ENCODE measurements around the gene LMAN1L. TPM values are rescaled to one million over a fixed set of nuclear protein-coding genes. Genes with fewer than 3 reads are reported as not detected.

LMAN1L gene
- 1 to 10 TPM in 1 of 2 donors, under 1 TPM in 1; 0.27 to 1.1 TPM for total RNA-seq

DNA sequence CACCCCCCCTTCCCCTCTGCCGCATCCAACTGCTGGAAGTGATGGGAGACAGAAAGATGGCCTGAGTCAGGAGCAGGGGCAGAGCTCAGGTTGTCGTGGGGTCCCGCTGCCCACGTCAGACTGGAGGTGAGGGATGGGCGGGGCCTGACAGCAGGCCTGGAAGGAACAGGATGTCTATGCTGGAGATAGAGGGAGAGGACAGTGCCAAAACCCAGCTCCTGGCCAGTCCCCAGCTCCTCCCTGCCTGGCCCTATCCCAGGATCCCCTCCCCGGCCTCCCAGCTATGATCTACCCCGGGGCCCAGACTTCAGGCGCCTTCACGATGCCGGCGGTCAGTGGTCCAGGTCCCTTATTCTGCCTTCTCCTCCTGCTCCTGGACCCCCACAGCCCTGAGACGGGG lies at the start of gene LMAN1L:
LMAN1L (plus strand) TSS at position 303 of the 400 bp plus-strand sequence; CDS start at position 323, 20 bp downstream.
- no peaks in the 10 kb centered on the region for H3K9me3 Mint-ChIP-seq
- DNase-seq (ENCODE audit: low spot score in 2 of 2) (no peak), ATAC-seq (peak in 1 of 2 donors; percentile 20)
- no peaks in the 10 kb centered on the region for H3K36me3 Mint-ChIP-seq
- H3K27ac Mint-ChIP-seq = peak within 1 kb of the TSS in 1 of 2 donors; percentile 8

DNA sequence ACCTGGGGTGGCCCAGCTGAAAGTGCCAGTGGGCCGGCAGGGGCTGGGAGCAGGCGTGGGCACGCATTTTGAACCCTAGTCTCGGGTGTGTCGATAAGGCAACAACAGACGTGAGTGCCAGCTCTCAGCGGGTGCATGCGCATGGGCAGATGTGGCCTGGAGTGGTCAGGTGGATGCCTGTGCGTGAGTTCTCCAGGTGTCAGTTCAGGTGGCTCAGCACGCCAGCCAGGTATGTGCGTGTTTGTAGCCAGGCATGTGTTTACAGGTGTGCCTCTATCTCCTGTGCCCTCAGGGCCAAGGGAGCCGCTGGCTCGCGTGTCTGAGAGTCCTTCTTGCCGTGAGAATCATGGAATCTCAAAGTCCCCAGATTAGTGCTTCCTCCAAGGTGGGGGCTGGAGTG lies 49.2 kb upstream of the LMAN1L start:
- no peaks in the 10 kb centered on the region for H3K36me3 Mint-ChIP-seq
- no peak overlapping the region for H3K27ac Mint-ChIP-seq
- no peak for DNase-seq (ENCODE audit: low spot score in 2 of 2)
- ATAC-seq = no peak
- no peaks in the 10 kb centered on the region for H3K9me3 Mint-ChIP-seq

DNA sequence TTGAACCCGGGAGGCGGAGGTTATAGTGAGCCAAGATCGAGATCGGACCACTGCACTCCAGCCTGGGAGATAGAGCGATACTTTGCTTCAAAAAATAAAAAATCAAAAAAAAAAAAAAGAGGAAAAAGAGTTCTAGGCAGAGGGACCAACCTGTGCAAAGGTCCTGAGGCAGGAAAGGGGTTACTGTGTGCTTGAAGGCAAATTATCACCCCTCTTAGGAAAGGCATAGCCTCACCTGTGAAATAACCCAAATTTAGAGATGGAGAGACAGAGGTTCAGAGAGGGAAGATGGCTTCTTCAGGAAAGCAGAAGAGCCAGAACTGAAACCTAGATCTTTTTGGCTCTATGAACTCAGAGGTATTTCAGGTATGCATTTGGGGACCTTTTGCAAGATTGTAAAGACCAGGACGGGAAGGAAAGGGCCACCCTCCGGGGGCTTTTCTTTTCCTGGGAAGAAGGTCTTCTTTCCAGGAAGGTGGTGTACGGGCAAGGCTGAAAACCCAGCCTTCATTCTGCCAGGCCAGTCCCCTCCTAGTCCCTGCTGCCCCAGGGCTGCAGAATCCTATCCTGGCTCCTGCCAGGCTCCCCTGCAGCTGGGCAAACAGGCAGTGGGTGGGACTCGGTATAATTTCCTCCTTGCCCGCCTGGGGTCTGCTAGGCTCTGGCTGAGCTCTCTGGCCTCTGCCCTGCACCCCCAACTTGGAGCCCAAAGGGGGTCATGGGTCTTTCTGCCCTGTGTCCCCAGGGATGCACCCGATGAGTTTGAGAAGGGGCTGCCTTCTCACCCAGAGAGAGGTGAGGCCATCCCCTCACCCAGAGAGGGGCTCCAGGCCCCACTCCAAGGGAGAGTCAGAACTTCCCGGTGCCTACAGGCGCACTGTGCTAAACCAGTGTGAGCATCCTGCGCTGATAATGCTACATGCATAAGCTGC lies 45.2 kb upstream of the LMAN1L start:
- H3K36me3 Mint-ChIP-seq = no peaks in the 10 kb centered on the region
- DNase-seq (ENCODE audit: low spot score in 2 of 2) (no peak), ATAC-seq (no peak)
- H3K27ac Mint-ChIP-seq = no peak overlapping the region
- H3K9me3 Mint-ChIP-seq = no peaks in the 10 kb centered on the region

DNA sequence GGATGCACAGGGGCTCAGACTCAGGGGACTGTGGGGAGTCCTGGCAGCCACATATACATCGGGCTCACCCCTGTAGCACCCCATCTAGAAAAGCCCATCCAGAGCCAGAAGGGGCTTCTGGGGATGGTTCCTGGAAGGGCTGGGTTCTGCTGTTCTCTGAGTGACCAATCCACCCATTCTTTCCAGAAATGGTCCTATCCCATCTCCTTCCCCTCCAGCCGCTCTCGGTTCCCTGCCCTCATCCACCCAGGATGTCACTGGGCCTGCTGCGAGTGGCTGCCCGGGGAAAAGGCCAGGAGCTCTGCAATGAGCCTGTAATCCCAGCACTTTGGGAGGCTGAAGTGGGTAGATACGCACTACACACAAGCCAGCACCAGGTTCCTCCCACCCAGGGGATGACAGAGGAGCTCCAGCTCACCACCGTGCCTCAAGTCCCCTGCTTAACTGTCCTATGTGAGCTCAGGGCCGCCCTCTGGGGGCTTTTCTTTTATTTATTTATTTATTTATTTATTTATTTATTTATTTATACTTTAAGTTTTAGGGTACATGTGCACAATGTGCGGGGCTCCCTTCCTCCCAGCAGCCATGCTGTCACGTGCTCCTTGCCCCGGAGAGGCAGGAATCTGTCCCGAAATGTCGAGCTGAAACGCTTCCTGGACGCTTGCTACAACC lies 44.4 kb upstream of the LMAN1L start:
- no peaks in the 10 kb centered on the region for H3K36me3 Mint-ChIP-seq
- no peak overlapping the region for H3K27ac Mint-ChIP-seq
- DNase-seq (ENCODE audit: low spot score in 2 of 2) = no peak
- ATAC-seq = peak in 1 of 2 donors; percentile 6
- no peaks in the 10 kb centered on the region for H3K9me3 Mint-ChIP-seq

- H3K9me3 Mint-ChIP-seq = no peaks in the 10 kb centered on the region
- DNase-seq (ENCODE audit: low spot score in 2 of 2) (peak; percentile 63 to 69), ATAC-seq (peak; percentile 60 to 61)
- peak overlapping the region in 1 of 2 donors; percentile 15 for H3K27ac Mint-ChIP-seq
- no peaks in the 10 kb centered on the region for H3K36me3 Mint-ChIP-seq
Observed at GRCh38 chr15:74768771-74769342, 43.8 kb upstream of the LMAN1L start.

GRCh38 chr15:74769463-74770025 lies 43.1 kb upstream of the LMAN1L start:
- no peak for DNase-seq (ENCODE audit: low spot score in 2 of 2)
- no peak overlapping the region for H3K27ac Mint-ChIP-seq
- ATAC-seq = no peak
- H3K9me3 Mint-ChIP-seq = no peaks in the 10 kb centered on the region
- no peaks in the 10 kb centered on the region for H3K36me3 Mint-ChIP-seq

GRCh38 chr15:74770211-74770903 lies 42.3 kb upstream of the LMAN1L start:
- peak overlapping the region in 1 of 2 donors; percentile 82 for H3K27ac Mint-ChIP-seq
- ATAC-seq (no peak), DNase-seq (ENCODE audit: low spot score in 2 of 2) (no peak)
- H3K36me3 Mint-ChIP-seq = no peaks in the 10 kb centered on the region
- H3K9me3 Mint-ChIP-seq = no peaks in the 10 kb centered on the region

DNA sequence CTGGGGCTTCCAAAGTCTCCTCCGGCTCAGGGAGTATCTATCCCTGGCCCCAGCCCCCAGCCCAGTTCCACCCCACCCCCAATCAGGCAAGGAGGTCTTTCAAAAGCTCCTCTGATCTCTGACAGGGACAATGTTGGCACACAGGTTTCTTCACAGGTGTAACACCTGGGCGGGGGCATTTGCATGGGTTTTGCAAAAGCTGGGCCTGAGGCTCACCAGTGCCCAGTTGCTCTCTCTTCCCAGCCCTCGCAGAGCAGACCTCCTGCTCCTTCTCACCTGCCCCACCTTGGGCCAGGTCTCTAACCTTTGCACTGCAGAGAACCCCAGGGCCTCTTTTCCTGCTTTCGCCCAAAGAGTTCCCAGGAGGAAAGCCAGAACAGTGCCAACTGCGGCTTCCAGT lies 39.3 kb upstream of the LMAN1L start:
- DNase-seq (ENCODE audit: low spot score in 2 of 2) (no peak), ATAC-seq (no peak)
- Mint-ChIP-seq H3K27ac (peak overlapping the region in 1 of 2 donors; percentile 82), H3K9me3 (no peaks in the 10 kb centered on the region), H3K36me3 (no peaks in the 10 kb centered on the region)

DNA sequence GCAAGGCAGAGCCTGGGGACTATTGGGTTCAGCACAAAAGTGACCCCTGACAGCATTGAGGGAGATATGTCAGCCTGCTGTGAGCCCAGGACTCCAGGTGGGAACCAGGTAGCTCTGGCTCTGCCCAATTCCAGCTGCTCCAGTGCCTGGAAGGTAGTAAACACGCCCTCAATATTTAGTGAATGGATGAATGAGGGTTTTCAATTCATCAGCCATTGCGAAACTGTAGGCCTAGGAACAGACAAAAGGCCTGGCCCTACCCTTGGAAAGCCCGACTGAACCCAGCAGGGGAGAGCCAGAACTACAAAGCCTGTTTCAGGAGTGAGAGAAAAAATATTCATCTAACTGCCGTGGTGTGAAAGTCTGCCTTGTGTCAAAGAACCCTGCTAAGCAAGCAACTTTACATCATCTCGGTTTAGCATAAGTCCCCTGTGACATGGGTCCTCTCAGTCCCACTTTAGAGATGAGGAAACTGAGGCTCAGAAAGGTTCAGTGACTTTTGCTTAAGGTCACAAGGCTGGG lies 38.8 kb upstream of the LMAN1L start:
- no peak for DNase-seq (ENCODE audit: low spot score in 2 of 2)
- Mint-ChIP-seq H3K27ac (peak overlapping the region; percentile 81 to 82), H3K9me3 (no peaks in the 10 kb centered on the region), H3K36me3 (no peaks in the 10 kb centered on the region)
- no peak for ATAC-seq

GRCh38 chr15:74775132-74775562 lies 37.5 kb upstream of the LMAN1L start:
- Mint-ChIP-seq H3K9me3 (no peaks in the 10 kb centered on the region), H3K36me3 (no peaks in the 10 kb centered on the region), H3K27ac (peak overlapping the region; percentile 57 to 95)
- no peak for ATAC-seq
- DNase-seq (ENCODE audit: low spot score in 2 of 2) = no peak

DNA sequence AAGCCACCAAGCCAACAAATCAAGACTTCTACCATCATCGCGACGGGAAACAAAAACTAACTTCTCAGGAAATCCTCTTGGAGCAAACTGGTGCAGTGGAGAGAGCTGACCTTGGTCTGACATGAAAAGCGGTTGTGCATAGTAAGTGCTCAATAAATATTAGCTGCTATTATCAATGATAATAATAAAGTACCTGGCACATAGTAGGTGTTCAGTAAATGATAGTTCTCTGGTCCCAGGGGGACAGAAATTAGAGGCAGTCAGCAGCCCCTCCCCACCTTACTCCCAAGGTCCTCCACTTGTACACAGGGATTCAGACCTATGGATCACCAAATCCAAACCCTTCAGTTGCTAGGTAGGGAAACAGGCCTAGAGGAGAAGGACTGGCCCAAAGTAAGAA lies 36.7 kb upstream of the LMAN1L start:
- Mint-ChIP-seq H3K9me3 (no peaks in the 10 kb centered on the region), H3K36me3 (peaks cover under 1 to 1% of the 10 kb centered on the region in 2 donors), H3K27ac (peak overlapping the region; percentile 95 to 98)
- DNase-seq (ENCODE audit: low spot score in 2 of 2) (no peak), ATAC-seq (no peak)

DNA sequence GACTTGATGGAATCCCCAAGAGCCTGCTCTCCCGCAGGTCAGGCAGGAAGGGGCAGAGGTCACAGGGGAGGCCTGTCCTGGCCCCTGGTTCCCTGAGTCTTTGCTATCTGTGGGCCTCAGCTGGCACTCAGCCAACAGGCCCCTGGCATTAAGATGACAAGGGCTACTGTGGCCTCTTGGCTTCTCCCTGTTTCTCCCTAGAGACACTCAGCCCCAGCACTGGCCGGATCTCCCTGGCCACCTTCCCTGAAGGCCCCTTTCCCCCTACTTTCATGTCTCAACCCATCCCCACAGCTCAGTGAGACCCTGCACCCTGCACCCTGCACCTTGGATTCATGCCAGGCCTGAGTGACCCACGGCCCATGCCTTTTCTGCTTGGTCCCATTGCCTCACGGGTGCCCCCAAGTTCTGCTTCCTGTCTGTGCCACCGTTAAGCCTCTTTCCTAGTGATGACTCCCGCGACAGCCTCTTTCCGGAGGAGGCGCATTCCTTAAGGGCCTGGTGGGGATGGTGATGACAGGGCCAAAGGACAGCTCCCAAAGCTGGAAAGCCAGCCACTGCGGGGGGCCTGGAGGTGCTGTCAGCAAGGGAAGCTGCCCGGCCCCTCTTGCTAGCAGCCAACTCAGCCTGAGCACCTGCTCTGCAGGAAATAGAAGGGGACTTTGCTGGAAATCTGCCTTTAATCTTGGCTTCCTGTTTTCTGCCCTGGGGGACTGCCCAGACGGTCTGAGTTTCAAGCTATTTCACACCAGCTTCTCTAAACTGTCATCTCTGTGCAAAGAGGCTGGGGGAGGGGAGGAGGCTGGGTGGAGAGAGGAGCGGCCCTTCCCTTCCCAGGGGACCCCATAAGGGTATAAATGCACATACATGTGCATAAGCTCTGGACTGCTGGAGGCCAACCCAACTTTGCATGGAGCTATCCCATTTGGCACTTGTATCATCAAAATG lies 35.5 kb upstream of the LMAN1L start:
- DNase-seq (ENCODE audit: low spot score in 2 of 2) (peak in 1 of 2 donors; percentile 73), ATAC-seq (peak; percentile 44 to 54)
- Mint-ChIP-seq H3K36me3 (peaks cover 5 to 8% of the 10 kb centered on the region in 2 donors), H3K27ac (peak overlapping the region; percentile 95 to 98), H3K9me3 (no peaks in the 10 kb centered on the region)

DNA sequence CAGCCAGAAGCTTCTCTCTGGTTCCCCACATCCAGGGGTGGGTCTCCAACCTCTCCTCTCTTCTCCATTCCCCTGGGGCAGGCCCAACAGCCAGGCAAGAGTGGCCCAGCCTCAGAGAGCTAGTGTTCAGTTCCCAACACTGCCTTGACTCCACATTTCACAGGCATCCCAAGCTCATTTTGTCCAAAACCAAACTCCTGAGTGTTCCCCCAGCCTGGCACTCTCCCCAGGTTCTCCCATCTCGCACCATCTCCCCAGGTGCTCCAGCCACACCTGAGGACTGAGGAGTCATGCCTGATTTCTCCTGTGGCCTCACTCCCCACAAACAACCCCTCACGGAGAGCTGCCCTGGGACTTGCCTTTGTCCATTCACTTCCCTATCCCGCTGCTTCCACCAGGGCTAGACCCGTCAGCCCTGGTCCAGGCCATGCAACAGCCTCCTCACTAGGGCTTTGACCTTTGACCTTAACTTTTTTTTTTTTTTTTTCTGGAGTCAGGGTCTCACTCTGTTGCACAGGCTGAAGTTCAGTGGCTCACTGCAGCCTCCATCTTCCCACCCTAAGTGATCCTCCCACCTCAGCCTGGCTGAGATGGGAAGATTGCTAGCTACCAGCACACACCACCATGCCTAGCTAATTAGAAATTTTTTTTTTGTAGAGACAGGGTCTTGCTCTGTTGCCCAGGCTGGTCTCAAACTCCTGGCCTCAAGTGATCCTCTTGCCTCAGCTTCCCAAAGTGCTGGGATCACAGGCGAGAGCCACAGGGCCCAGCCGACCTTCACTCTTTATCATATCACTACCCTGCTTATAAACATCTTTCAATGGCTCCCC lies 34.7 kb upstream of the LMAN1L start:
- peaks cover 9 to 13% of the 10 kb centered on the region in 2 donors for H3K36me3 Mint-ChIP-seq
- peak overlapping the region; percentile 95 to 98 for H3K27ac Mint-ChIP-seq
- no peaks in the 10 kb centered on the region for H3K9me3 Mint-ChIP-seq
- no peak for DNase-seq (ENCODE audit: low spot score in 2 of 2)
- ATAC-seq = peak in 1 of 2 donors; percentile 1

DNA sequence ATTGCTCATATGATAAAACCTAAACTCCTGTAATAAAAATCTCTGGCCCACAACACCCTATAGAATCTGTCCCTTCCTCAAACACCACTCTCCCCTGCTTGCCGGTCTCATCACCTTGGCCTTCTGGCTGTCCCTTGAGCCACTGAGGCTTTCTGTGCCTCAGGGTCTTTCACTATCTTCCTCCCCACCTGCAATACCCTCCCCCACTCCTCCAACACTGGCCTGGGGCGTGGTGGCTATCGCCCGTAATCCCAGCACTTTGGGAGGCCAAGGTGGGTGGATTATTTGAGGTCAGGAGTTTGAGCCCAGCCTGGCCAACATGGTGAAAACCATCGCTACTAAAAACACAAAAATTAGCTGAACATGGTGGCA lies 34.0 kb upstream of the LMAN1L start:
- Mint-ChIP-seq H3K27ac (peak overlapping the region; percentile 95 to 98), H3K9me3 (no peaks in the 10 kb centered on the region), H3K36me3 (peaks cover 15 to 19% of the 10 kb centered on the region in 2 donors)
- no peak for DNase-seq (ENCODE audit: low spot score in 2 of 2)
- no peak for ATAC-seq
